Loucy (cell line): ENCODE measurements around the gene MAP3K5.

ENCODE experiments used
- H2AFZ ChIP-seq: fragments of 200-600 bp; sonication (generic); 2 replicates; pipeline ENCODE4 v1.6.0; 2016; ENCODE audit warnings: antibody characterized with exemption, mild to moderate bottlenecking, low read length, moderate library complexity
- H3F3A ChIP-seq: fragments of 200-600 bp; 2 replicates; pipeline ENCODE4 v1.6.0; 2016; ENCODE audit warnings: antibody characterized with exemption, low read depth, mild to moderate bottlenecking
- H3K27me3 ChIP-seq: fragments of 200-600 bp; sonication (generic); 2 replicates; pipeline ENCODE4 v1.6.1; 2014; ENCODE audit warnings: low read length, mild to moderate bottlenecking; ENCODE audit not compliant: insufficient read depth, poor library complexity, severe bottlenecking
- H3K36me3 ChIP-seq: fragments of 200-600 bp; sonication (generic); 2 replicates; pipeline ENCODE4 v1.6.1; 2016; ENCODE audit warnings: low read length; ENCODE audit not compliant: insufficient read depth
- H3K4me1 ChIP-seq: fragments of 200-600 bp; sonication (generic); 2 replicates; pipeline ENCODE4 v1.5.1; 2014; ENCODE audit warnings: low read length, mild to moderate bottlenecking; ENCODE audit not compliant: insufficient read depth, poor library complexity, severe bottlenecking
- H3K4me2 ChIP-seq: fragments of 200-600 bp; sonication (generic); 2 replicates; pipeline ENCODE4 v1.6.0; 2014; ENCODE audit warnings: antibody characterized with exemption, low read length, low read depth, mild to moderate bottlenecking; ENCODE audit not compliant: poor library complexity, severe bottlenecking
- H3K4me3 ChIP-seq: fragments of 200-600 bp; sonication (generic); 2 replicates; pipeline ENCODE4 v1.5.1; 2014; ENCODE audit warnings: low read length, mild to moderate bottlenecking, mixed read lengths; ENCODE audit not compliant: poor library complexity, severe bottlenecking
- H3K79me2 ChIP-seq: fragments of 200-600 bp; sonication (generic); 2 replicates; pipeline ENCODE4 v1.6.1; 2014; ENCODE audit warnings: low read length; ENCODE audit not compliant: insufficient read depth
- H3K9ac ChIP-seq: fragments of 200-600 bp; sonication (generic); 2 replicates; pipeline ENCODE4 v1.6.0; 2014; ENCODE audit warnings: mild to moderate bottlenecking, low read depth, low read length, moderate library complexity; ENCODE audit not compliant: poor library complexity, severe bottlenecking
- H3K9me2 ChIP-seq: fragments of 200-600 bp; sonication (generic); replicated peaks from 2 replicates; pipeline ENCODE4 v1.6.1; 2016; ENCODE audit warnings: low read depth, low read length, mixed read lengths
- H3K9me3 ChIP-seq: fragments of 200-600 bp; sonication (generic); 2 replicates; pipeline ENCODE4 v1.6.1; 2014; ENCODE audit warnings: mild to moderate bottlenecking, antibody characterized with exemption, low read length, low read depth; ENCODE audit not compliant: insufficient read depth
- H4K20me1 ChIP-seq: fragments of 200-600 bp; sonication (generic); 2 replicates; pipeline ENCODE4 v1.6.0; 2014; ENCODE audit warnings: antibody characterized with exemption, low read length, mild to moderate bottlenecking; ENCODE audit not compliant: insufficient read depth, poor library complexity, severe bottlenecking
- CTCF ChIP-seq: fragments of 200-600 bp; sonication (generic); conservative IDR thresholded peaks from 2 replicates; pipeline ENCODE4 v1.5.1; 2014; ENCODE audit warnings: mild to moderate bottlenecking, antibody characterized with exemption, low read length
- EZH2phosphoT487 ChIP-seq: fragments of 200-600 bp; IDR thresholded peaks from 2 replicates; pipeline ENCODE4 v1.6.1; 2018; ENCODE audit warnings: antibody characterized with exemption, mild to moderate bottlenecking, moderate library complexity, borderline replicate concordance

Gene MAP3K5

GRCh38 chr6:136745300-136745699 lies 47.0 kb downstream of the MAP3K5 start:
- H3K4me3 ChIP-seq: no peak overlapping the region
- H3K9ac ChIP-seq: no peak overlapping the region
- H3K27me3 ChIP-seq: no peaks in the 10 kb centered on the region
- H3K79me2 ChIP-seq: no peaks in the 10 kb centered on the region
- H3K36me3 ChIP-seq: no peaks in the 10 kb centered on the region
- no peak for TF ChIP-seq EZH2phosphoT487
- TF ChIP-seq CTCF: no peak
- H3K9me2 ChIP-seq: no peaks in the 10 kb centered on the region
- no peaks in the 10 kb centered on the region for H4K20me1 ChIP-seq
- no peaks in the 10 kb centered on the region for H3F3A ChIP-seq
- H3K4me2 ChIP-seq: no peak overlapping the region
- no peak overlapping the region for H2AFZ ChIP-seq
- no peaks in the 10 kb centered on the region for H3K4me1 ChIP-seq
- no peaks in the 10 kb centered on the region for H3K9me3 ChIP-seq

- H3K27me3 ChIP-seq: no peaks in the 10 kb centered on the region
- H4K20me1 ChIP-seq: no peaks in the 10 kb centered on the region
- H3K4me1 ChIP-seq: no peaks in the 10 kb centered on the region
- H3K9me3 ChIP-seq: no peaks in the 10 kb centered on the region
- no peaks in the 10 kb centered on the region for H3K79me2 ChIP-seq
- H3K4me2 ChIP-seq: no peak overlapping the region
- H2AFZ ChIP-seq: no peak overlapping the region
- TF ChIP-seq CTCF (no peak), EZH2phosphoT487 (no peak)
- no peaks in the 10 kb centered on the region for H3K36me3 ChIP-seq
- H3K9ac ChIP-seq: no peak overlapping the region
- H3K4me3 ChIP-seq: no peak overlapping the region
- H3K9me2 ChIP-seq: no peaks in the 10 kb centered on the region
- no peaks in the 10 kb centered on the region for H3F3A ChIP-seq
Observed at GRCh38 chr6:136744889-136745288, 47.4 kb downstream of the MAP3K5 start.

- no peak overlapping the region for H2AFZ ChIP-seq
- no peaks in the 10 kb centered on the region for H3K9me2 ChIP-seq
- no peak for TF ChIP-seq EZH2phosphoT487
- TF ChIP-seq CTCF: no peak
- H3K4me2 ChIP-seq: no peak overlapping the region
- no peaks in the 10 kb centered on the region for H3K4me1 ChIP-seq
- no peaks in the 10 kb centered on the region for H3K79me2 ChIP-seq
- H3K27me3 ChIP-seq: no peaks in the 10 kb centered on the region
- H3K36me3 ChIP-seq: no peaks in the 10 kb centered on the region
- H4K20me1 ChIP-seq: no peaks in the 10 kb centered on the region
- no peaks in the 10 kb centered on the region for H3K9me3 ChIP-seq
- no peaks in the 10 kb centered on the region for H3F3A ChIP-seq
- H3K4me3 ChIP-seq: no peak overlapping the region
- no peak overlapping the region for H3K9ac ChIP-seq
Observed at GRCh38 chr6:136742125-136742524, 50.2 kb downstream of the MAP3K5 start.
